ENCODE results near the gene UPK3A. TPM values are rescaled to one million over a fixed set of nuclear protein-coding genes. Genes with fewer than 3 reads are reported as not detected.

The UPK3A gene
- total RNA-seq, 1 experiment from 2014 or later: 2.0 TPM

DNA sequence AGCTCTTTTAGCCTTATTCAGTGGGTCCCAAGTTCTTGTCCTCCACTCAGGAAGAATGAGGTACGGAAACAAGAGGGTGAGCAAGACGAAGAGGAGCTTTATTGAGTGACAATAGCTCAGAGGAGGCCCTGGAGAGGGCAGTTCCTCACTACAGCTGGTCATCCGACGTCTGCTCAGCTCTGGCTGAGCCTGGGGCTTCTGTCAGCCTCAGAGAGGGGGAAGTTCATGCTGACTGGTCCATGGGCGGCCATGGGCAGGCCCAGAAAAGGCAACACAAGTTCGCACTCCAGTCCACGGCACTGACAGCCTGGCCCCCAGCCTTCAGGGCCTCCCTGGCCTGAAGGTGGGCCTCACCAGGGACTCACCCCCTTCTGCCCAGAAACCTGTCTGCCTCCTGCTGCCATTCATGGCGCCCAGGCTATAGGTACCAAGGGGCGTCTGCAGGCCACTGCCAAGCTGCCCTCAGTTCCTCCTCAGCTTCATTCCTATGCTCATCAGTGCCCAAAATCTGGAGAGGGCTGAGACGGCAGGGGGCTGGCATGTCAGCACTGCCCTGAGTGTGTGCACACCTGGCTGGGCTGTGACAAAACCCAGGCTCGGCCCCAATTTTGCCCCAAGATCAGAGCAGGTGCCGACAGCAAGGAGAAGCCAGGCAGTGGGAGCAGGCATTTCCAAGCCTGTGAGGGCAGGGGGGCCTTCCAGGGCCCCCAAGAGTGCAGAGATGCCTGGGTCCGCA, 22.4 kb upstream of the UPK3A start:
- H3K4me3 Mint-ChIP-seq (ENCODE audit: unreplicated experiment): no peak overlapping the region
- H3K27me3 Mint-ChIP-seq (ENCODE audit: insufficient read depth, unreplicated experiment): no peaks in the 10 kb centered on the region
- no peaks in the 10 kb centered on the region for H3K9me3 Mint-ChIP-seq (ENCODE audit: unreplicated experiment)
- no peak for DNase-seq
- ChIA-PET POLR2A (interaction anchor here (0.9 kb wide), 1 partner anchor 111 kb away, joined by 3 read pairs; no protein-coding TSS in a partner anchor), CTCF (interaction anchor here (0.6 to 0.7 kb wide), 2 partner anchors 43 to 118 kb away, joined by 3 to 4 read pairs; no protein-coding TSS in a partner anchor)
- intact Hi-C loops (cut with micrococcal nuclease; ENCODE audit: unreplicated experiment): no loop called here
- no peak overlapping the region for H3K27ac Mint-ChIP-seq (ENCODE audit: unreplicated experiment)
- no TSS peak for BruUV-seq (replicated peaks)
- peaks cover 9% of the 10 kb centered on the region for H3K4me1 Mint-ChIP-seq (ENCODE audit: low read depth, unreplicated experiment)
- TF ChIP-seq, protein P1, sequence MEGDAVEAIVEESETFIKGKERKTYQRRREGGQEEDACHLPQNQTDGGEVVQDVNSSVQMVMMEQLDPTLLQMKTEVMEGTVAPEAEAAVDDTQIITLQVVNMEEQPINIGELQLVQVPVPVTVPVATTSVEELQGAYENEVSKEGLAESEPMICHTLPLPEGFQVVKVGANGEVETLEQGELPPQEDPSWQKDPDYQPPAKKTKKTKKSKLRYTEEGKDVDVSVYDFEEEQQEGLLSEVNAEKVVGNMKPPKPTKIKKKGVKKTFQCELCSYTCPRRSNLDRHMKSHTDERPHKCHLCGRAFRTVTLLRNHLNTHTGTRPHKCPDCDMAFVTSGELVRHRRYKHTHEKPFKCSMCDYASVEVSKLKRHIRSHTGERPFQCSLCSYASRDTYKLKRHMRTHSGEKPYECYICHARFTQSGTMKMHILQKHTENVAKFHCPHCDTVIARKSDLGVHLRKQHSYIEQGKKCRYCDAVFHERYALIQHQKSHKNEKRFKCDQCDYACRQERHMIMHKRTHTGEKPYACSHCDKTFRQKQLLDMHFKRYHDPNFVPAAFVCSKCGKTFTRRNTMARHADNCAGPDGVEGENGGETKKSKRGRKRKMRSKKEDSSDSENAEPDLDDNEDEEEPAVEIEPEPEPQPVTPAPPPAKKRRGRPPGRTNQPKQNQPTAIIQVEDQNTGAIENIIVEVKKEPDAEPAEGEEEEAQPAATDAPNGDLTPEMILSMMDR (IDR thresholded peaks at IDR 0.05; ENCODE audit: insufficient read depth in 1 of 2, low read depth in 1 of 2, low read length in 1 of 2, severe bottlenecking in 1 of 2, unreplicated experiment in 1 of 2): no peak
- H3K4me3 ChIP-seq (ENCODE audit: low read depth, low read length): no peak overlapping the region
- H3K27me3 ChIP-seq (replicated peaks; ENCODE audit: control insufficient read depth, insufficient read depth, low read length): no peaks in the 10 kb centered on the region
- H3K9me3 ChIP-seq: no peaks in the 10 kb centered on the region
- H3K36me3 Mint-ChIP-seq (ENCODE audit: insufficient read depth, unreplicated experiment): no peaks in the 10 kb centered on the region
- no peaks in the 10 kb centered on the region for H3K36me3 ChIP-seq (ENCODE audit: control insufficient read depth, insufficient read depth, low read length)
- H3K4me1 ChIP-seq: peaks cover 12% of the 10 kb centered on the region

DNA sequence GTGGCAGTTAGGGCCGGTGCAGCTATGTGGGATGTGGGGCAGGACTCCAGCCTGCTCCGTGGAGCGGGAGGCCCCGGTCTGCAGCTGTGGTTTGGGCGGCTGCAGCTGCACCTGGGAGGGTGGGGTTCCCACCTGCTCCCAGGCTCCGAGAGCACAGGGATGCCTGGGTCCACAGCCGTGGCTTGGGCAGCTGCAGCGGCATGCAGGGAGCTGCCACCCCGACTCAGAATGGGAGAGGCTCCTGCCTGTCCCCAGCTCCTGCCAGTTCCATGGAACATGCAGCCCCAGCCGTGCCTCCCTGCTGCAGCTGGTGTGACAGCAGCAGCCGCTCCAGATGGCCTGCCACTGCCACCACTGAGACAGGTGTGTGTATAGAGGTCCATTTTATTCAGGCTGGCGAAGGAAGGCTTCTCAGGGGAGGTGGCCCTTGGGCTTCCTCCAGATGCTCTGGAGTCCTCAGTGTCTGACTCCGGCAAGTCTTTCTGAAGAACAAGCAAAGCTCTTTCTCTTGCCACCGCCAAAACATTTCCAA, 21.8 kb upstream of the UPK3A start:
- BruUV-seq (replicated peaks): no TSS peak
- CTCF ChIA-PET: interaction anchor here (0.7 to 1.7 kb wide), 2 partner anchors 17 to 43 kb away, joined by 3 to 10 read pairs; no protein-coding TSS in a partner anchor
- H3K4me1 Mint-ChIP-seq (ENCODE audit: low read depth, unreplicated experiment): peaks cover 9% of the 10 kb centered on the region
- POLR2A ChIA-PET: no interaction called here
- no peaks in the 10 kb centered on the region for H3K9me3 Mint-ChIP-seq (ENCODE audit: unreplicated experiment)
- no peak overlapping the region for H3K4me3 ChIP-seq (ENCODE audit: low read depth, low read length)
- H3K9me3 ChIP-seq: no peaks in the 10 kb centered on the region
- H3K27me3 ChIP-seq (replicated peaks; ENCODE audit: control insufficient read depth, insufficient read depth, low read length): no peaks in the 10 kb centered on the region
- TF ChIP-seq, protein P1 (IDR thresholded peaks at IDR 0.05; ENCODE audit: insufficient read depth in 1 of 2, low read depth in 1 of 2, low read length in 1 of 2, severe bottlenecking in 1 of 2, unreplicated experiment in 1 of 2): no peak
- no peak overlapping the region for H3K4me3 Mint-ChIP-seq (ENCODE audit: unreplicated experiment)
- H3K27ac Mint-ChIP-seq (ENCODE audit: unreplicated experiment): no peak overlapping the region
- H3K36me3 ChIP-seq (ENCODE audit: control insufficient read depth, insufficient read depth, low read length): no peaks in the 10 kb centered on the region
- intact Hi-C loops (cut with micrococcal nuclease; ENCODE audit: unreplicated experiment): loop anchor here (1.0 kb wide), 3 partner anchors 17 to 161 kb away; no protein-coding TSS in a partner anchor
- peaks cover 12% of the 10 kb centered on the region for H3K4me1 ChIP-seq
- no peaks in the 10 kb centered on the region for H3K27me3 Mint-ChIP-seq (ENCODE audit: insufficient read depth, unreplicated experiment)
- H3K36me3 Mint-ChIP-seq (ENCODE audit: insufficient read depth, unreplicated experiment): no peaks in the 10 kb centered on the region
- DNase-seq: no peak

DNA sequence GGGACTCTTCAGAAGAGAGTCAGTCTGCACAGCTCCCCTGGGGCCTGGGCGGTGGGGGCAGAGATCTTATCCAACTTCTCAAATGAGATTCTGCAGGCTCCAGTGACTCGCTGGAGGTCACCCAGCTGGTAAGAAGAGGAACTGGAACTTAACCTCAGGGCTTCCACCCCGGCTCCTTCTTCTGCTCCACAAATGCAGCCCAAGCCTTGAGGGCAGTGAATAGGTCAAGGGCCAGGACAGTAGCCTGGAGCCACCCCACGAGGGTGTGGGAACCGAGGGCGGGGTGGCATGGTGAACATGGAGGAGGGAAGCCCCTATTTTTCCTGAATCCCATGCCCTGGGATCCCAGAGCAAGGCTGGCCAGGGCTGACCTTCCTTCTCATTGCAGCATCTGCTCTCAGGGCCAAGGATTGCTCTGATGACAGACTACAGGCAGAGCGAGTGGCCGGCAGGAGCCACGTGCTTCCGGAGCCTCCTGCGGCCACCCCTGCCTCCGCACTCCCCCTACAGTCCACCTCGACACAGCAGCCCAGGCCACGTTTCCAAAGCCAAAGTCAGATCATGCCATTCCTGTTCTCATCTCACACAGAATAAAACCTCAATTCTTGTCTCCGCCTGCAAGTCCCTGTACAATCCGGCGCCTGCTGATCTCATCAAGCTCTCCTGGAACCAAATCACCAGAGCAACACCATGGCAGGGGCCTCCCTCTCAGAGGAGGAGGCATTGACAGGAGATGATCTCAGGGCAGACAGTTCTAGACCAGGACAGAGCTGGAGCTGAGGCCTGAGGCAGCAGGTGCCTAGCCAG, 21.1 kb upstream of the UPK3A start:
- no peaks in the 10 kb centered on the region for H3K9me3 Mint-ChIP-seq (ENCODE audit: unreplicated experiment)
- no peaks in the 10 kb centered on the region for H3K27me3 ChIP-seq (replicated peaks; ENCODE audit: control insufficient read depth, insufficient read depth, low read length)
- H3K27me3 Mint-ChIP-seq (ENCODE audit: insufficient read depth, unreplicated experiment): no peaks in the 10 kb centered on the region
- H3K4me3 ChIP-seq (ENCODE audit: low read depth, low read length): no peak overlapping the region
- no peaks in the 10 kb centered on the region for H3K36me3 ChIP-seq (ENCODE audit: control insufficient read depth, insufficient read depth, low read length)
- no peaks in the 10 kb centered on the region for H3K9me3 ChIP-seq
- H3K27ac Mint-ChIP-seq (ENCODE audit: unreplicated experiment): peak overlapping the region; percentile 33
- peaks cover 12% of the 10 kb centered on the region for H3K4me1 ChIP-seq
- no peaks in the 10 kb centered on the region for H3K36me3 Mint-ChIP-seq (ENCODE audit: insufficient read depth, unreplicated experiment)
- BruUV-seq (replicated peaks): no TSS peak
- CTCF ChIA-PET: interaction anchor here (0.7 to 1.7 kb wide), 2 partner anchors 17 to 42 kb away, joined by 3 to 10 read pairs; no protein-coding TSS in a partner anchor
- H3K4me1 Mint-ChIP-seq (ENCODE audit: low read depth, unreplicated experiment): peaks cover 9% of the 10 kb centered on the region
- TF ChIP-seq, protein P1 (IDR thresholded peaks at IDR 0.05; ENCODE audit: insufficient read depth in 1 of 2, low read depth in 1 of 2, low read length in 1 of 2, severe bottlenecking in 1 of 2, unreplicated experiment in 1 of 2): peak; percentile 79 to 96
- no peak overlapping the region for H3K4me3 Mint-ChIP-seq (ENCODE audit: unreplicated experiment)
- intact Hi-C loops (cut with micrococcal nuclease; ENCODE audit: unreplicated experiment): loop anchor here (1.0 kb wide), 3 partner anchors 17 to 161 kb away; no protein-coding TSS in a partner anchor
- POLR2A ChIA-PET: no interaction called here
- DNase-seq: peak; percentile 84 to 85

Data from Caco-2 (cell line).